Endothelial cell (in vitro differentiated cells): ENCODE results near the gene GAS7. TPM values are rescaled to one million over a fixed set of nuclear protein-coding genes. Genes with fewer than 3 reads are reported as not detected.

Experiments
- DNase-seq: peaks from one replicate; pipeline ENCODE4 v3.0.0; 2021; ENCODE audit warnings: low spot score
- H3K27ac Mint-ChIP-seq: one replicate; pipeline ENCODE4 v1.8.0; 2021; ENCODE audit warnings: mixed read lengths, inconsistent platforms; ENCODE audit not compliant: unreplicated experiment
- H3K27me3 Mint-ChIP-seq: one replicate; pipeline ENCODE4 v1.8.0; 2021; ENCODE audit warnings: mild to moderate bottlenecking, moderate library complexity, mixed read lengths, inconsistent platforms; ENCODE audit not compliant: unreplicated experiment
- H3K36me3 Mint-ChIP-seq: one replicate; pipeline ENCODE4 v1.8.0; 2021; ENCODE audit warnings: mild to moderate bottlenecking, low read depth, mixed read lengths, inconsistent platforms; ENCODE audit not compliant: unreplicated experiment
- H3K4me1 Mint-ChIP-seq: one replicate; pipeline ENCODE4 v1.8.0; 2021; ENCODE audit warnings: mild to moderate bottlenecking, mixed read lengths, inconsistent platforms; ENCODE audit not compliant: unreplicated experiment
- H3K4me3 Mint-ChIP-seq: one replicate; pipeline ENCODE4 v1.8.0; 2021; ENCODE audit warnings: mild to moderate bottlenecking, mixed read lengths, inconsistent platforms; ENCODE audit not compliant: unreplicated experiment
- H3K9me3 Mint-ChIP-seq: one replicate; pipeline ENCODE4 v1.8.0; 2021; ENCODE audit warnings: mixed read lengths, inconsistent platforms; ENCODE audit not compliant: unreplicated experiment
- total RNA-seq: library from RNA; stranded (reverse); fragmentation: NEBNext Ultra II Directional; extraction: Animal tissue kit (Norgen Biotek cat#: 25700); gene quantifications from one replicate; pipeline ENCODE4 v1.2.1, GENCODE V29; 2021; ENCODE audit not compliant: unreplicated experiment
- TF ChIP-seq, protein P1 (sequence below): fragments of 200-600 bp; sonication (generic); IDR thresholded peaks from one replicate; pipeline ENCODE4 v1.5.0; 2021; ENCODE audit warnings: antibody characterized with exemption; ENCODE audit not compliant: unreplicated experiment

GAS7 gene
- total RNA-seq, 1 donor from 2014 or later, result 7.0 TPM

DNA sequence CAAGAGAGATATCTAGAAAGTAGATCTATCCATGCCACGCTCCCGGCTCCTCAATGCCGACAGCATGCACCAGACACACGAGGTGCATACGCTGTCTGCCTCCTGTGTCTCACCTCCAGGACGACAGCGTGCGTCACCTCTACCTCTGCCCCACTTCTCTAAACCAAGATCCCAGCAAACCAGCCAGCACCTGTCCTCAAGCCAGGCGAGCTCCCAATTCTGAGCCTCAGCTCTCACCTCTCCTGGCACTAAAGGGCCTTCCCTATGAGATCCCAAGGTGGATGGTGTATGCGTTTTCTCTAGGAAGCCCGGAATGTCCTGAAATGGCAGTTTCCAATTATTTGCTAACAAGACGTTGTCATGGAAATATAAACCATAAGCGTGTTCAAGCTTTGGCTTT lies 257.1 kb downstream of the GAS7 start:
- Mint-ChIP-seq H3K4me3 (no peak overlapping the region), H3K36me3 (no peaks in the 10 kb centered on the region), H3K4me1 (no peaks in the 10 kb centered on the region), H3K27ac (no peak overlapping the region), H3K9me3 (no peaks in the 10 kb centered on the region), H3K27me3 (peaks cover 4% of the 10 kb centered on the region)
- TF ChIP-seq, protein P1, sequence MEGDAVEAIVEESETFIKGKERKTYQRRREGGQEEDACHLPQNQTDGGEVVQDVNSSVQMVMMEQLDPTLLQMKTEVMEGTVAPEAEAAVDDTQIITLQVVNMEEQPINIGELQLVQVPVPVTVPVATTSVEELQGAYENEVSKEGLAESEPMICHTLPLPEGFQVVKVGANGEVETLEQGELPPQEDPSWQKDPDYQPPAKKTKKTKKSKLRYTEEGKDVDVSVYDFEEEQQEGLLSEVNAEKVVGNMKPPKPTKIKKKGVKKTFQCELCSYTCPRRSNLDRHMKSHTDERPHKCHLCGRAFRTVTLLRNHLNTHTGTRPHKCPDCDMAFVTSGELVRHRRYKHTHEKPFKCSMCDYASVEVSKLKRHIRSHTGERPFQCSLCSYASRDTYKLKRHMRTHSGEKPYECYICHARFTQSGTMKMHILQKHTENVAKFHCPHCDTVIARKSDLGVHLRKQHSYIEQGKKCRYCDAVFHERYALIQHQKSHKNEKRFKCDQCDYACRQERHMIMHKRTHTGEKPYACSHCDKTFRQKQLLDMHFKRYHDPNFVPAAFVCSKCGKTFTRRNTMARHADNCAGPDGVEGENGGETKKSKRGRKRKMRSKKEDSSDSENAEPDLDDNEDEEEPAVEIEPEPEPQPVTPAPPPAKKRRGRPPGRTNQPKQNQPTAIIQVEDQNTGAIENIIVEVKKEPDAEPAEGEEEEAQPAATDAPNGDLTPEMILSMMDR, result no peak
- no peak for DNase-seq

DNA sequence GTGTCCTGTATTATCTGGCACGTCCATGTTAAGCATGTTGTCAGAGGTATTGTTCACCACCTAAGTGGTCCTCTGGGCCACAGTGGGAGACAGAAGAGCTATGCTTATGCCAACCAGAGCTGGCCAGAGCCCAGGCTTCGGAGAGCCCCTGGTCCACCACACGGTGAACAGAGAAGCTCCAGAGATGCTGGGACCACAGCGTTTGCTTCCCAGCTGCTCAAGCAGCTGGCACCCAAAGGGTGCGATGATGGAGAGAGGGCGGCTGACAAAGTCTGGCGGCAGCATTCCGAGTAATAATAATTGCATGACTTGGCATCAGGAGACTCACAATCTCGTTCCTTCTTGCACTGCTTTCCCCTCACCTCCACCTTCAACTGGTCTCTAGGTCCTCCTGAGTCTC lies 257.6 kb downstream of the GAS7 start:
- H3K4me1 Mint-ChIP-seq, result no peaks in the 10 kb centered on the region
- TF ChIP-seq, protein P1, result no peak
- H3K4me3 Mint-ChIP-seq, result no peak overlapping the region
- H3K27ac Mint-ChIP-seq, result no peak overlapping the region
- H3K9me3 Mint-ChIP-seq, result no peaks in the 10 kb centered on the region
- DNase-seq, result no peak
- H3K36me3 Mint-ChIP-seq, result no peaks in the 10 kb centered on the region
- H3K27me3 Mint-ChIP-seq, result peaks cover 4% of the 10 kb centered on the region

DNA sequence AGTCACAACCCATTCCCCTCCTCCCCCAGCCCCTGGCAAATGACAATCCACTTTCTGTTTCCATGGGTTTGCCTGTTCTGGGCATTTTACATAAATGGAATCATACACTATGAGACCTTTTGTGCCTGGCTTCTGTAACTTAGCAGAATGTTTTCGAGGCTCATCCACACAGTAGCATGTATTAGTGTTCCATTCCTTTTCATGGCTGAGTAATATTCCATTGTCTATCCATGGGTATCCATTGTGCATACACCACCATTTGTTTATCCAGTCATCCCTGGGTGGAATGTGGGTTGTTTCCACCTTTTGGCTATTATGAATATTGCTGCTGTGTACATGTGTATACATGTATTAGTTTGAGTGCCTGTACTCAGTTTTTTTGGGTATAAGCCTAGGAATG lies 259.6 kb downstream of the GAS7 start:
- H3K27ac Mint-ChIP-seq, result no peak overlapping the region
- H3K4me3 Mint-ChIP-seq, result no peak overlapping the region
- H3K27me3 Mint-ChIP-seq, result peaks cover 5% of the 10 kb centered on the region
- H3K36me3 Mint-ChIP-seq, result no peaks in the 10 kb centered on the region
- no peaks in the 10 kb centered on the region for H3K4me1 Mint-ChIP-seq
- TF ChIP-seq, protein P1, result no peak
- DNase-seq, result no peak
- H3K9me3 Mint-ChIP-seq, result no peaks in the 10 kb centered on the region

DNA sequence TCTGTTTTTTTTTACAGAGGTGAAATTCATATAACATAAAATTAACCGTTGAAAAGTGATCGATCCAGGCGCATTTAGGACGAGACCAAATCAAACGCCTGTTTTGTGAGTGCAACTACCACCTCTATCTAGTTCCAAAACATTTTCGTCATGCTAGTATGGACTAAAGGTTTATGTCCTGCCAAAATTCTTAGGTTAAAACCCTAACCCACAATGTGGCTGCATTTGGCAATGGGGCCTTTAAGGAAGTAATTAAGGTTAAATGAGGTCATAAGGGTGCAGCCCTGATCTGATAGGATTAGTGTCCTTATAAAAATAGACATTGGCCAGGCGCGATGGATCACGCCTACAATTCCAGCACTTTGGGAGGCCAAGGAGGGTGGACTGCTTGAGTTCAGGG lies 260.5 kb downstream of the GAS7 start:
- TF ChIP-seq, protein P1, result no peak
- H3K9me3 Mint-ChIP-seq, result no peaks in the 10 kb centered on the region
- no peaks in the 10 kb centered on the region for H3K4me1 Mint-ChIP-seq
- no peak overlapping the region for H3K27ac Mint-ChIP-seq
- no peak for DNase-seq
- H3K27me3 Mint-ChIP-seq, result peaks cover 5% of the 10 kb centered on the region
- H3K4me3 Mint-ChIP-seq, result no peak overlapping the region
- H3K36me3 Mint-ChIP-seq, result no peaks in the 10 kb centered on the region

DNA sequence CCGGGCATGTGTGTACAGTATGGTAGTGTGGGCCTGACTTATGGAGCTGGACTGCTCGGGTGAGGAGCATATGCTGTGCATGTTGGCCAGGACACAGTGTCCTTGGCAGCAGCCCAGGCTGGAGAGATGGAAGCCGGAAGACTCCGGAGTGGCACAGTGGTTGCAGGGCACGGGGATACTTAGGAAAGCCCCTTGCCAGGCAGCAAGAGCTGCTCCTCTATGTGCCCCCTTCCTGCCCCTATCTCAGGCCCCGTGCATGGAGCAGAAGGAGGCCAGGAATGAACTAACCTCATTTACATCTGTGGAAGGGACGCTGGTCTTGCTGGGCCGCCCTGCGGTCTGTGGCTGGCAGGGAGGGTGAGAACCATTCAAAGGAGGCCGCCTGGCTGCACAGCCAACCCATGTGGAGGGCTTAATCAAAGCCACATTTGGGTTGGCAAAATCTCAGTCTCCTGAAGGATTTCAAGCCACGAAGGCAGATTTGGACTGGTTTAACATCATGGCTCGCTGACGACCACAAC lies 261.1 kb downstream of the GAS7 start:
- no peaks in the 10 kb centered on the region for H3K36me3 Mint-ChIP-seq
- DNase-seq, result no peak
- no peak overlapping the region for H3K27ac Mint-ChIP-seq
- H3K4me1 Mint-ChIP-seq, result no peaks in the 10 kb centered on the region
- H3K4me3 Mint-ChIP-seq, result no peak overlapping the region
- TF ChIP-seq, protein P1, result no peak
- no peaks in the 10 kb centered on the region for H3K9me3 Mint-ChIP-seq
- H3K27me3 Mint-ChIP-seq, result peaks cover 3% of the 10 kb centered on the region
